Liver (tissue), 3 donors: ENCODE measurements around the gene DCPS.

Source experiments
- JUND ChIP-seq, 2 donors: IDR thresholded peaks; 2 replicates each; pipeline ENCODE4 v1.6.1; 2016; ENCODE audit warnings: antibody characterized with exemption in 2 of 2
- TAF1 ChIP-seq: conservative IDR thresholded peaks from 2 replicates; pipeline ENCODE4 v1.6.1; 2016; ENCODE audit warnings: antibody characterized with exemption, mild to moderate bottlenecking
- TF ChIP-seq, protein P1 (sequence below): fragments of 150-350 bp; IDR thresholded peaks from 2 replicates; pipeline ENCODE4 v1.5.1; 2017; ENCODE audit warnings: improper control_type of control experiment, low read depth, low read length; ENCODE audit not compliant: missing input control
- donor health status: healthy.
- donor health status: healthy.

DNA sequence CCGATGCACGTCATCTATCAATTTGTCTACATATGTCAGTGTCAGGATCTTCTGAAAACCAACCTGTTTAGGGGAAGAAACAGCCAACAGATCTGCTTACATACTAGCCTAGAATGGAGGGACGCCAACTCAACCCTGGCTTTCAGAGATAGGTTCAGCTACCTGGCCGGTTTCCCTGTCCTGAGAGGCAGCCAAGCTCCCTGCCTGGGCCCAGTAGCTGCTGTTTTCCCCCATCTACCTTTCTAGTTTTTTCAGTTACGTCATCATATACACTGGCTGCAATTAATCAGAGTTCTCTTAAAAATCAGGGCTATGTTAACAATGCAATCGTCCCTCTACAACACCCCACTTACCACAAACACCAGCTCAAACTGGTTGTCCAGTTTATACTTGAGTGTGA, 36.2 kb upstream of the DCPS start:
- no peak for TF ChIP-seq JUND (IDR thresholded peaks at IDR 0.05)
- TF ChIP-seq, protein P1, sequence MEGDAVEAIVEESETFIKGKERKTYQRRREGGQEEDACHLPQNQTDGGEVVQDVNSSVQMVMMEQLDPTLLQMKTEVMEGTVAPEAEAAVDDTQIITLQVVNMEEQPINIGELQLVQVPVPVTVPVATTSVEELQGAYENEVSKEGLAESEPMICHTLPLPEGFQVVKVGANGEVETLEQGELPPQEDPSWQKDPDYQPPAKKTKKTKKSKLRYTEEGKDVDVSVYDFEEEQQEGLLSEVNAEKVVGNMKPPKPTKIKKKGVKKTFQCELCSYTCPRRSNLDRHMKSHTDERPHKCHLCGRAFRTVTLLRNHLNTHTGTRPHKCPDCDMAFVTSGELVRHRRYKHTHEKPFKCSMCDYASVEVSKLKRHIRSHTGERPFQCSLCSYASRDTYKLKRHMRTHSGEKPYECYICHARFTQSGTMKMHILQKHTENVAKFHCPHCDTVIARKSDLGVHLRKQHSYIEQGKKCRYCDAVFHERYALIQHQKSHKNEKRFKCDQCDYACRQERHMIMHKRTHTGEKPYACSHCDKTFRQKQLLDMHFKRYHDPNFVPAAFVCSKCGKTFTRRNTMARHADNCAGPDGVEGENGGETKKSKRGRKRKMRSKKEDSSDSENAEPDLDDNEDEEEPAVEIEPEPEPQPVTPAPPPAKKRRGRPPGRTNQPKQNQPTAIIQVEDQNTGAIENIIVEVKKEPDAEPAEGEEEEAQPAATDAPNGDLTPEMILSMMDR: no peak
- no peak for TF ChIP-seq TAF1
